Neural crest cell (in vitro differentiated cells): ENCODE results near the gene NCOA5. TPM values are rescaled to one million over a fixed set of nuclear protein-coding genes. Genes with fewer than 3 reads are reported as not detected.

Experiments used
- DNase-seq: peaks from one replicate; pipeline ENCODE4 v3.0.0; 2021; ENCODE audit warnings: low read depth, mixed read lengths, low spot score
- H3K27ac Mint-ChIP-seq: one replicate; pipeline ENCODE4 v1.8.0; 2021; ENCODE audit warnings: mild to moderate bottlenecking, mixed read lengths; ENCODE audit not compliant: unreplicated experiment
- H3K27me3 Mint-ChIP-seq: 2 replicates; pipeline ENCODE4 v1.8.0; 2021; ENCODE audit warnings: low read depth, mild to moderate bottlenecking, mixed read lengths
- H3K36me3 Mint-ChIP-seq: 2 replicates; pipeline ENCODE4 v1.8.0; 2021; ENCODE audit warnings: low read depth, mild to moderate bottlenecking, mixed read lengths
- H3K4me1 Mint-ChIP-seq: 2 replicates; pipeline ENCODE4 v1.8.0; 2021; ENCODE audit warnings: mixed read lengths
- H3K4me3 Mint-ChIP-seq: one replicate; pipeline ENCODE4 v1.8.0; 2021; ENCODE audit warnings: mild to moderate bottlenecking, mixed read lengths
- H3K9me3 Mint-ChIP-seq: 2 replicates; pipeline ENCODE4 v1.8.0; 2021; ENCODE audit warnings: mixed read lengths
- CTCF ChIP-seq: fragments of 200-600 bp; sonication (generic); conservative IDR thresholded peaks from 2 replicates; pipeline ENCODE4 v1.5.0; 2021; ENCODE audit warnings: antibody characterized with exemption, mild to moderate bottlenecking
- total RNA-seq: library from RNA; stranded (reverse); gene quantifications from 2 replicates; pipeline ENCODE4 v1.2.1, GENCODE V29; 2021

NCOA5 gene
- total RNA-seq, 1 donor from 2014 or later: 69.5 TPM

DNA sequence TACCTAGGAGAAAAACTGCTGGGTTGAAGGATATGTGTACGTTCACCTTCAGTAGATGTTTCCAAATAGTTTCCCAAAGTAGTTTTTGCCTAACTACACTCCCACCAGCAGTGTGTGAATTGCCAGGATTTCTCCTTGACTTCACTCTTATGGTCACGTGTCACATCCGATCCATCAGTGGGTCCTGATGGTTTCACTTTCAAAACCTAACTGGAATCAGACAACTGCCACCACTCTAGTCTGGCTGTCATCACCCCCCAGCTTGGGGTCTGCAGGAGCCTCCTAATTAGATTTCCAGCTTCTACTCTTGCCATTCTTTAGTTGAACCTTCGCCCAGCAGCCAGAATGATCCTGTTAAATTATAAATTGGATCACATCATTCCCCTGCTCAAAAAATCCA lies 69.2 kb downstream of the NCOA5 start:
- H3K36me3 Mint-ChIP-seq: no peaks in the 10 kb centered on the region
- peak overlapping the region; percentile 66 for H3K4me3 Mint-ChIP-seq
- H3K4me1 Mint-ChIP-seq: peaks cover 17% of the 10 kb centered on the region
- H3K27me3 Mint-ChIP-seq: peaks cover 73% of the 10 kb centered on the region
- no peak overlapping the region for H3K27ac Mint-ChIP-seq
- TF ChIP-seq CTCF: no peak
- no peaks in the 10 kb centered on the region for H3K9me3 Mint-ChIP-seq
- DNase-seq: no peak

GRCh38 chr20:46018611-46019010 lies 71.2 kb downstream of the NCOA5 start:
- H3K4me1 Mint-ChIP-seq: peaks cover 15% of the 10 kb centered on the region

DNA sequence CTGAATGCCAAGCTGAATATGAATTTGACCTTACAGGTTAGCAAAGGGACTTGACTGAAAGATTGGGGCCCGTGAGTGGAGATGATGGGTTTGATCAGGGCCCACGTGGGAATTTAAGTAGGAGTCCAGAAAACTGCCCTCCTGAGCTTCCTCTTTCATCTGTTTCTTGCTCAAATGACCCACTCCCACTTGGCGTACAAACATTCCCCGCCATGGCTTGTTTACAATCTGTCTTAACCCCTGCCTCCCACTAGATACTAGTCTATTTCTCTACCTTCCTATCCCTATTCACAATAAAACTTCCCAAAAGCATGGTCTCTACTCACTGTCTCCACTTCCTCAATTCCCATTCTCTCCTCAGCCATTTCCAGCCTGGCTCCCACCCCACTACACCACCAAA lies 71.7 kb downstream of the NCOA5 start:
- Mint-ChIP-seq H3K4me3 (no peak overlapping the region), H3K4me1 (peaks cover 10% of the 10 kb centered on the region), H3K27ac (no peak overlapping the region), H3K9me3 (no peaks in the 10 kb centered on the region), H3K36me3 (no peaks in the 10 kb centered on the region), H3K27me3 (peaks cover 67% of the 10 kb centered on the region)
- no peak for DNase-seq
- no peak for TF ChIP-seq CTCF

More at GRCh38 chr20:46018611-46019010, 71.2 kb downstream of the NCOA5 start:
- no peaks in the 10 kb centered on the region for H3K36me3 Mint-ChIP-seq
- H3K4me3 Mint-ChIP-seq: no peak overlapping the region
- H3K9me3 Mint-ChIP-seq: no peaks in the 10 kb centered on the region
- no peak for DNase-seq
- peaks cover 68% of the 10 kb centered on the region for H3K27me3 Mint-ChIP-seq
- TF ChIP-seq CTCF: no peak
- no peak overlapping the region for H3K27ac Mint-ChIP-seq

DNA sequence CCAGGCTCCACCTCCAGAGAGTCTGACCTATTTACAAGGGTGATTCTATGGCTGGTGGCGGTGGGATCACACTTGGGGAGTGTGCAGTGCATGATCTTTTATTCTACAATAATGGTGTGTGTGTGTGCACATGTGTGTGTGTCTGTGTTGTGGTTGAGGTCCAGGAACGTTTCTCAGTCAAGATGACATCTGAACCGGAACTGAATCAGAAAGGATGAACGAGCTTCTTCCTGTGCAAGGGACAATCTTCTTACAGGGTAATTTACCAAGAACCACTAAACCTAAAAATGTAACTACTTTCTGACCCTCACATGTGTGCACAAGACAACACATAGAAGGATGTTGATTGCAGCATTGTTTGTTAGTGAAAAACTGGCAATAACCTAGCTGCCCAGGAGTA lies 72.5 kb downstream of the NCOA5 start:
- no peak for DNase-seq
- Mint-ChIP-seq H3K36me3 (no peaks in the 10 kb centered on the region), H3K4me3 (no peak overlapping the region), H3K27me3 (peaks cover 70% of the 10 kb centered on the region), H3K9me3 (no peaks in the 10 kb centered on the region), H3K4me1 (peaks cover 10% of the 10 kb centered on the region), H3K27ac (no peak overlapping the region)
- no peak for TF ChIP-seq CTCF

- no peak overlapping the region for H3K4me3 Mint-ChIP-seq
- peaks cover 68% of the 10 kb centered on the region for H3K27me3 Mint-ChIP-seq
Measured at GRCh38 chr20:46014517-46015396, 75.0 kb downstream of the NCOA5 start.

More at GRCh38 chr20:46014517-46015396, 75.0 kb downstream of the NCOA5 start:
- Mint-ChIP-seq H3K36me3 (no peaks in the 10 kb centered on the region), H3K27ac (no peak overlapping the region), H3K4me1 (peaks cover 4% of the 10 kb centered on the region), H3K9me3 (no peaks in the 10 kb centered on the region)
- DNase-seq: no peak
- TF ChIP-seq CTCF: no peak
